ENCODE measurements around the gene ACR.

DNA sequence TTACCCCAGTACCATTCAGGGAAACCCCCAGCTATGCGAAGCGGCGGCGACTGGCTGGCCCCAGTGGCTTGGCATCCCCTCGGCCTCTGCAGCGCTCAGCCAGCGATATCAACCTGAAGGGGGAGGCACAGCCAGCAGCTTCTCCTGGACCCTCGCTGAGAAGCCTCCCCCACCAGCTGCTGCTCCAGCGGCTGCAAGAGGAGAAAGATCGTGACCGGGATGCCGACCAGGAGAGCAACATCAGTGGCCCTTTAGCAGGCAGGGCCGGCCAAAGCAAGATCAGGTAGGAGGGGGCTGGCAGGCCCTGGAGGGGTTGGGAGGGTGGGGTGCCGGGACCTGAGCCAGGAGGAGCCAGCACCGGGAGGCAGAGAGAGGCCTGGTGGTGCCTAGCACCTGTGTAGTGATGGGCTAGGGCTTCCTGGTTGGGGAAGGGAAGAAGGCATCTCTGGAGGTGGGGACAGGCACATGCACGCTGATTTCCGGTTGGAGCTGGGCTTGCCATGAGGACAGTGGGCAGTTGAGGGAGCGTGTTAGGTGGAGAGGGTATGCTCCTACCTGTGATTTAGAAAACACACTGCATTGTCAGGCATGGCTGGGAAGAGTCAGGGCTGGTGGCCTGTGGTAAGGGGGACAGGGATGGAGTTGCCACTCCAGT lies 43.1 kb upstream of the ACR start:
- TF ChIP-seq, protein P1, sequence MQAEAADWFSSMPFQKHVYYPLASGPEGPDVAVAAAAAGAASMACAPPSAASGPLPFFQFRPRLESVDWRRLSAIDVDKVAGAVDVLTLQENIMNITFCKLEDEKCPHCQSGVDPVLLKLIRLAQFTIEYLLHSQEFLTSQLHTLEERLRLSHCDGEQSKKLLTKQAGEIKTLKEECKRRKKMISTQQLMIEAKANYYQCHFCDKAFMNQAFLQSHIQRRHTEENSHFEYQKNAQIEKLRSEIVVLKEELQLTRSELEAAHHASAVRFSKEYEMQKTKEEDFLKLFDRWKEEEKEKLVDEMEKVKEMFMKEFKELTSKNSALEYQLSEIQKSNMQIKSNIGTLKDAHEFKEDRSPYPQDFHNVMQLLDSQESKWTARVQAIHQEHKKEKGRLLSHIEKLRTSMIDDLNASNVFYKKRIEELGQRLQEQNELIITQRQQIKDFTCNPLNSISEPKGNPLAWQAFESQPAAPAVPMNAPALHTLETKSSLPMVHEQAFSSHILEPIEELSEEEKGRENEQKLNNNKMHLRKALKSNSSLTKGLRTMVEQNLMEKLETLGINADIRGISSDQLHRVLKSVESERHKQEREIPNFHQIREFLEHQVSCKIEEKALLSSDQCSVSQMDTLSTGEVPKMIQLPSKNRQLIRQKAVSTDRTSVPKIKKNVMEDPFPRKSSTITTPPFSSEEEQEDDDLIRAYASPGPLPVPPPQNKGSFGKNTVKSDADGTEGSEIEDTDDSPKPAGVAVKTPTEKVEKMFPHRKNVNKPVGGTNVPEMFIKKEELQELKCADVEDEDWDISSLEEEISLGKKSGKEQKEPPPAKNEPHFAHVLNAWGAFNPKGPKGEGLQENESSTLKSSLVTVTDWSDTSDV (CRISPR knock-in tag; IDR thresholded peaks at IDR 0.05): no peak
- TF ChIP-seq, protein P2, sequence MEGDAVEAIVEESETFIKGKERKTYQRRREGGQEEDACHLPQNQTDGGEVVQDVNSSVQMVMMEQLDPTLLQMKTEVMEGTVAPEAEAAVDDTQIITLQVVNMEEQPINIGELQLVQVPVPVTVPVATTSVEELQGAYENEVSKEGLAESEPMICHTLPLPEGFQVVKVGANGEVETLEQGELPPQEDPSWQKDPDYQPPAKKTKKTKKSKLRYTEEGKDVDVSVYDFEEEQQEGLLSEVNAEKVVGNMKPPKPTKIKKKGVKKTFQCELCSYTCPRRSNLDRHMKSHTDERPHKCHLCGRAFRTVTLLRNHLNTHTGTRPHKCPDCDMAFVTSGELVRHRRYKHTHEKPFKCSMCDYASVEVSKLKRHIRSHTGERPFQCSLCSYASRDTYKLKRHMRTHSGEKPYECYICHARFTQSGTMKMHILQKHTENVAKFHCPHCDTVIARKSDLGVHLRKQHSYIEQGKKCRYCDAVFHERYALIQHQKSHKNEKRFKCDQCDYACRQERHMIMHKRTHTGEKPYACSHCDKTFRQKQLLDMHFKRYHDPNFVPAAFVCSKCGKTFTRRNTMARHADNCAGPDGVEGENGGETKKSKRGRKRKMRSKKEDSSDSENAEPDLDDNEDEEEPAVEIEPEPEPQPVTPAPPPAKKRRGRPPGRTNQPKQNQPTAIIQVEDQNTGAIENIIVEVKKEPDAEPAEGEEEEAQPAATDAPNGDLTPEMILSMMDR (CRISPR knock-in tag; IDR thresholded peaks at IDR 0.05): no peak
- TF ChIP-seq STAG1 (CRISPR knock-in tag; IDR thresholded peaks at IDR 0.05) (no peak), ZNF354B (CRISPR knock-in tag; IDR thresholded peaks at IDR 0.05) (no peak), CBFB (CRISPR knock-in tag; IDR thresholded peaks at IDR 0.05) (no peak), PCBP1 (IDR thresholded peaks at IDR 0.05; ENCODE audit: borderline replicate concordance, low read depth, low read length) (no peak)
- TF ChIP-seq, protein P3, sequence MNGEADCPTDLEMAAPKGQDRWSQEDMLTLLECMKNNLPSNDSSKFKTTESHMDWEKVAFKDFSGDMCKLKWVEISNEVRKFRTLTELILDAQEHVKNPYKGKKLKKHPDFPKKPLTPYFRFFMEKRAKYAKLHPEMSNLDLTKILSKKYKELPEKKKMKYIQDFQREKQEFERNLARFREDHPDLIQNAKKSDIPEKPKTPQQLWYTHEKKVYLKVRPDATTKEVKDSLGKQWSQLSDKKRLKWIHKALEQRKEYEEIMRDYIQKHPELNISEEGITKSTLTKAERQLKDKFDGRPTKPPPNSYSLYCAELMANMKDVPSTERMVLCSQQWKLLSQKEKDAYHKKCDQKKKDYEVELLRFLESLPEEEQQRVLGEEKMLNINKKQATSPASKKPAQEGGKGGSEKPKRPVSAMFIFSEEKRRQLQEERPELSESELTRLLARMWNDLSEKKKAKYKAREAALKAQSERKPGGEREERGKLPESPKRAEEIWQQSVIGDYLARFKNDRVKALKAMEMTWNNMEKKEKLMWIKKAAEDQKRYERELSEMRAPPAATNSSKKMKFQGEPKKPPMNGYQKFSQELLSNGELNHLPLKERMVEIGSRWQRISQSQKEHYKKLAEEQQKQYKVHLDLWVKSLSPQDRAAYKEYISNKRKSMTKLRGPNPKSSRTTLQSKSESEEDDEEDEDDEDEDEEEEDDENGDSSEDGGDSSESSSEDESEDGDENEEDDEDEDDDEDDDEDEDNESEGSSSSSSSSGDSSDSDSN (CRISPR knock-in tag; IDR thresholded peaks at IDR 0.05): no peak

Data from HepG2 (cell line).